ENCODE measurements around the gene SCTR. TPM values are rescaled to one million over a fixed set of nuclear protein-coding genes. Genes with fewer than 3 reads are reported as not detected.

The SCTR gene
- total RNA-seq, 1 experiment from 2014 or later: not detected

GRCh38 chr2:119435953-119436297 is 88.4 kb downstream of the SCTR start:
- Histone ChIP-seq H3K4me1 (replicated peaks; ENCODE audit: insufficient read depth) (peaks cover 8% of the 10 kb centered on the region; the same call in 1 of the 2 replicates), H3K4me2 (no peak overlapping the region), H4K20me1 (ENCODE audit: insufficient read depth) (no peaks in the 10 kb centered on the region), H2AFZ (no peak overlapping the region), H3K9me2 (ENCODE audit: insufficient read depth) (no peaks in the 10 kb centered on the region), H3K27ac (no peak overlapping the region), H3K4me3 (no peak overlapping the region), H3K27me3 (ENCODE audit: insufficient read depth, low read depth) (no peaks in the 10 kb centered on the region; the same call in 1 of the 2 replicates), H3K36me3 (ENCODE audit: low read depth) (no peaks in the 10 kb centered on the region), H3K9me3 (ENCODE audit: insufficient read depth, low read depth) (no peaks in the 10 kb centered on the region), H3K79me2 (ENCODE audit: low read depth) (no peaks in the 10 kb centered on the region), H3F3A (ENCODE audit: insufficient read depth, low read depth) (no peaks in the 10 kb centered on the region)
- TF ChIP-seq EZH2 (IDR thresholded peaks at IDR 0.05; ENCODE audit: low read depth) (no peak), CTCF (conservative IDR thresholded peaks at IDR 0.05) (no peak)
- no TSS peak for BruUV-seq (replicated peaks)
- intact Hi-C loops (cut with micrococcal nuclease; ENCODE audit: unreplicated experiment): no loop called here
- no peak for DNase-seq
- ChIA-PET POLR2A (ENCODE audit: unreplicated experiment) (no interaction called here), CTCF (no interaction called here)

DNA sequence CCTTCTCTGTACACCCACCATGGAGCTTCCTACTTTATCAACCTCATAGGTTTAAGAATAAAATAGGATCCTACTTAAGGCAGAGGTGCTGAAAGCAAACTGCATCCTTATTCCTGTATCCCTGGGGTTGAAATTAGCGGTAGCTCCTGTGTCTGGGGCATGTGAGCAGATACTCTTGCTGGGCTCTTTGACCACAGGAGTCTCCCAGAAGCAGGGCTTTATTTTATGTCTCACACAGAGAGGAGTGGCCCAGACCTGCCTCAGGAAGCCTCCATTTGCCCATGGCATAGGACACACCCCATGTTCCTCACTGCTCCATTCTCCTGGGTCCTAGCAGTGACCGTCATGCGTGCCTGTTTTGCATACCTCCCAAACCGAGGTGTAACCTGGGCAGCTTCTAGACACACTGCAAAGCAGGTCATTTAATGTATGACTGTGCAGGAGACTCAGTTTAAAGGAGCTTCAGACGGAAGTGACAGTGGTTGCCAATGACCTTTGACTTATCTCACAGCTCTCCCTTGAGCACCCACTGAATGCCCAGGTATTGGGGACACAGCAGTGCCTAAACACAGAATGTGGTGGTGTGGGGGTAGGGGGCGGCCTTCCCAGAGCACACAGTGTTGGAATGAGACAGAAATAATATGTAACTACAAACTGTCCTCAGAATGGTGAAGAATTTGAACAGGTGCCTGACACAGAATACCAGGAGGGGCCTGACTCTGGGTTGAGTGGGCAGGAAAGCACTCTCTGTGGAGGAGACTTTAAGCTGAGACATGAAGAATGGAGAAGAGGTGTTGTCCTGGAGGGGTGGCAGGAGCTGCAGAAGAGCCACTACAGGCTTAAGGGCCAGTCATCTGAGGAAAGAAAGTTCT is 89.0 kb downstream of the SCTR start:
- TF ChIP-seq CTCF (conservative IDR thresholded peaks at IDR 0.05) (no peak), EZH2 (IDR thresholded peaks at IDR 0.05; ENCODE audit: low read depth) (no peak)
- H3K4me1 ChIP-seq (replicated peaks; ENCODE audit: insufficient read depth): peaks cover 11% of the 10 kb centered on the region
- no peak overlapping the region for H2AFZ ChIP-seq
- H3K27me3 ChIP-seq (ENCODE audit: insufficient read depth, low read depth): no peaks in the 10 kb centered on the region; the same call in 1 of the 2 replicates
- CTCF ChIA-PET: no interaction called here
- no peaks in the 10 kb centered on the region for H4K20me1 ChIP-seq (ENCODE audit: insufficient read depth)
- no peaks in the 10 kb centered on the region for H3K36me3 ChIP-seq (ENCODE audit: low read depth)
- BruUV-seq (replicated peaks): no TSS peak
- H3K4me3 ChIP-seq: no peak overlapping the region
- DNase-seq: no peak
- no peak overlapping the region for H3K27ac ChIP-seq
- POLR2A ChIA-PET (ENCODE audit: unreplicated experiment): no interaction called here
- no peak overlapping the region for H3K4me2 ChIP-seq
- intact Hi-C loops (cut with micrococcal nuclease; ENCODE audit: unreplicated experiment): no loop called here
- H3K79me2 ChIP-seq (ENCODE audit: low read depth): no peaks in the 10 kb centered on the region
- H3K9me3 ChIP-seq (ENCODE audit: insufficient read depth, low read depth): no peaks in the 10 kb centered on the region
- peaks cover 5% of the 10 kb centered on the region; the same call in 1 of the 2 replicates for H3F3A ChIP-seq (ENCODE audit: insufficient read depth, low read depth)
- H3K9me2 ChIP-seq (ENCODE audit: insufficient read depth): no peaks in the 10 kb centered on the region

DNA sequence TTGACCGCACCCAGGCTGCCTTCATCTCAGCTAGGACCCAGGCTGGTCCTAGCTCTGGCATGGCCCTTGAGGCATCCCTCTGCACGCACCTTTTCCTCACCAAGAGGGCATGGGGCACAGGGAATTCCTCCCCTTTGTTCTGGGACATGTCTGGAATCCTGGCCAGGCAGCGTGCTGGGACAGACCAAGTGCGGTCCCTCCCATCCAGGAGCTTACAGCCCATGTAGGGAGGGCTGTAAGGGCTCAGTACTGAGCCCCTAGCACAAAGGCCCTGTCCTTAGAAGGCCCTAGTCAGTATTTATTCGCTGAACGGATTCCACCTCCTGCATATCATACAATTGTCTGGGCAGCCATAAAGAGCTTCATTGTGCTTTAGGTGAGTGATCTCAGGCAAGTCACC is 89.6 kb downstream of the SCTR start:
- POLR2A ChIA-PET (ENCODE audit: unreplicated experiment): no interaction called here
- H3K4me3 ChIP-seq: no peak overlapping the region
- no peak for TF ChIP-seq CTCF (conservative IDR thresholded peaks at IDR 0.05)
- no peak for TF ChIP-seq EZH2 (IDR thresholded peaks at IDR 0.05; ENCODE audit: low read depth)
- no peak for DNase-seq
- H3K9me2 ChIP-seq (ENCODE audit: insufficient read depth): no peaks in the 10 kb centered on the region
- H3K79me2 ChIP-seq (ENCODE audit: low read depth): no peaks in the 10 kb centered on the region
- peaks cover 17% of the 10 kb centered on the region for H3K4me1 ChIP-seq (replicated peaks; ENCODE audit: insufficient read depth)
- no TSS peak for BruUV-seq (replicated peaks)
- no peak overlapping the region for H3K27ac ChIP-seq
- intact Hi-C loops (cut with micrococcal nuclease; ENCODE audit: unreplicated experiment): no loop called here
- H3F3A ChIP-seq (ENCODE audit: insufficient read depth, low read depth): peaks cover 11% of the 10 kb centered on the region; the same call in 1 of the 2 replicates
- no peaks in the 10 kb centered on the region; the same call in 1 of the 2 replicates for H3K27me3 ChIP-seq (ENCODE audit: insufficient read depth, low read depth)
- no peak overlapping the region for H2AFZ ChIP-seq
- no peaks in the 10 kb centered on the region for H4K20me1 ChIP-seq (ENCODE audit: insufficient read depth)
- H3K4me2 ChIP-seq: no peak overlapping the region
- no peaks in the 10 kb centered on the region for H3K9me3 ChIP-seq (ENCODE audit: insufficient read depth, low read depth)
- H3K36me3 ChIP-seq (ENCODE audit: low read depth): no peaks in the 10 kb centered on the region
- CTCF ChIA-PET: no interaction called here

All from PC-9 (cell line).